HEK293 (cell line): ENCODE measurements around the gene ABHD17A.

Source experiments
- CTCF ChIA-PET: fragments of 350-600 bp; formaldehyde crosslinking; extraction: SDS; loops from one replicate; lab custom pipeline; 2021; ENCODE audit warnings: antibody characterized with exemption; lab: Yijun Ruan, JAX
- POLR2A ChIA-PET: fragments of 300-600 bp; formaldehyde crosslinking; extraction: SDS; loops from one replicate; lab custom pipeline; 2020; ENCODE audit warnings: antibody characterized with exemption, inconsistent platforms; lab: Yijun Ruan, JAX
- H3K27ac ChIP-seq: fragments of 200-500 bp; sonication (Bioruptor generic); 2 replicates; pipeline ENCODE4 v1.5.1; 2014; ENCODE audit warnings: low read depth, low read length, control low read depth, inconsistent platforms; ENCODE audit errors: extremely low read depth
- H3K36me3 ChIP-seq, 2 experiments: fragments of 200-500 bp in 1 of 2; sonication (Bioruptor generic) in 1 of 2; 1 replicate in 1 of 2; 2 replicates in 1 of 2; pipeline ENCODE4 v1.5.1; 2014 to 2017; ENCODE audit warnings: inconsistent platforms in 2 of 2, low read length in 2 of 2; ENCODE audit not compliant: control insufficient read depth in 2 of 2, insufficient read depth in 1 of 2
- H3K4me1 ChIP-seq: fragments of 200-500 bp; sonication (Bioruptor generic); 2 replicates; pipeline ENCODE4 v1.5.1; 2014; ENCODE audit warnings: mild to moderate bottlenecking, low read length, inconsistent platforms; ENCODE audit not compliant: control insufficient read depth, insufficient read depth
- H3K4me3 ChIP-seq: 2 replicates; pipeline ENCODE4 v1.5.1; 2011; ENCODE audit warnings: low read depth, mild to moderate bottlenecking, control low read depth, low read length, moderate library complexity
- H3K9me3 ChIP-seq: fragments of 200-500 bp; sonication (Bioruptor generic); 2 replicates; pipeline ENCODE4 v1.5.1; 2014; ENCODE audit warnings: low read depth, low read length, inconsistent platforms; ENCODE audit not compliant: control insufficient read depth, insufficient read depth
- BCL6B ChIP-seq: fragments of 450-650 bp; formaldehyde crosslinking; IDR thresholded peaks from 2 replicates; pipeline ENCODE4 v1.5.1; 2017; ENCODE audit warnings: missing biosample characterization, missing genetic modification characterization
- ELK4 ChIP-seq: IDR thresholded peaks from 2 replicates; pipeline ENCODE4 v1.6.1; 2011; ENCODE audit warnings: mild to moderate bottlenecking, low read depth, low read length, borderline replicate concordance
- HOXA7 ChIP-seq: sonication (generic); formaldehyde crosslinking; IDR thresholded peaks from 2 replicates; pipeline ENCODE4 v1.8.1; 2022; ENCODE audit warnings: missing genetic modification reagents, borderline replicate concordance
- KLF1 ChIP-seq: fragments of 450-650 bp; formaldehyde crosslinking; IDR thresholded peaks from 2 replicates; pipeline ENCODE4 v1.5.1; 2016; ENCODE audit warnings: missing biosample characterization, missing genetic modification characterization
- KLF17 ChIP-seq: fragments of 450-650 bp; formaldehyde crosslinking; IDR thresholded peaks from 2 replicates; pipeline ENCODE4 v1.5.1; 2016; ENCODE audit warnings: missing biosample characterization, missing genetic modification characterization
- PRDM10 ChIP-seq: fragments of 450-650 bp; formaldehyde crosslinking; IDR thresholded peaks from 2 replicates; pipeline ENCODE4 v1.5.1; 2016; ENCODE audit warnings: missing biosample characterization, missing genetic modification characterization
- SCRT1 ChIP-seq: fragments of 450-650 bp; formaldehyde crosslinking; IDR thresholded peaks from 2 replicates; pipeline ENCODE4 v1.5.1; 2016; ENCODE audit warnings: missing biosample characterization, missing genetic modification characterization, borderline replicate concordance
- SETDB1 ChIP-seq: IDR thresholded peaks from one replicate; pipeline ENCODE4 v1.6.1; 2017; ENCODE audit warnings: mild to moderate bottlenecking, low read length, moderate library complexity, mixed read lengths; ENCODE audit not compliant: insufficient read length
- TCF7L2 ChIP-seq: IDR thresholded peaks from 2 replicates; pipeline ENCODE4 v1.6.1; 2011; ENCODE audit warnings: low read depth, mild to moderate bottlenecking, inconsistent platforms, low read length, moderate library complexity, borderline replicate concordance
- ZBTB21 ChIP-seq: fragments of 450-650 bp; formaldehyde crosslinking; IDR thresholded peaks from 2 replicates; pipeline ENCODE4 v1.5.1; 2017; ENCODE audit warnings: missing biosample characterization, missing genetic modification characterization
- ZFP69B ChIP-seq: fragments of 450-650 bp; formaldehyde crosslinking; IDR thresholded peaks from 2 replicates; pipeline ENCODE4 v1.5.1; 2016; ENCODE audit warnings: missing biosample characterization, missing genetic modification characterization
- ZNF132 ChIP-seq: fragments of 450-650 bp; formaldehyde crosslinking; IDR thresholded peaks from 2 replicates; pipeline ENCODE4 v1.5.1; 2017; ENCODE audit warnings: missing biosample characterization, missing genetic modification characterization, borderline replicate concordance
- ZNF239 ChIP-seq: fragments of 450-650 bp; formaldehyde crosslinking; IDR thresholded peaks from 2 replicates; pipeline ENCODE4 v1.5.1; 2016; ENCODE audit warnings: missing biosample characterization, missing genetic modification characterization
- ZNF335 ChIP-seq: fragments of 450-650 bp; formaldehyde crosslinking; conservative IDR thresholded peaks from 2 replicates; pipeline ENCODE4 v1.5.1; 2016; ENCODE audit warnings: missing biosample characterization, missing genetic modification characterization
- ZNF37A ChIP-seq: fragments of 450-650 bp; IDR thresholded peaks from 2 replicates; pipeline ENCODE4 v1.5.1; 2018; ENCODE audit warnings: missing biosample characterization, missing genetic modification characterization
- ZNF423 ChIP-seq: fragments of 450-650 bp; formaldehyde crosslinking; IDR thresholded peaks from 2 replicates; pipeline ENCODE4 v1.5.1; 2016; ENCODE audit warnings: missing biosample characterization, missing genetic modification characterization
- ZNF510 ChIP-seq: fragments of 450-650 bp; formaldehyde crosslinking; IDR thresholded peaks from 2 replicates; pipeline ENCODE4 v1.5.1; 2018; ENCODE audit warnings: mild to moderate bottlenecking, missing genetic modification characterization, missing biosample characterization; ENCODE audit not compliant: insufficient replicate concordance
- ZNF560 ChIP-seq: fragments of 450-650 bp; formaldehyde crosslinking; IDR thresholded peaks from 2 replicates; pipeline ENCODE4 v1.5.1; 2017; ENCODE audit warnings: missing biosample characterization, missing genetic modification characterization, borderline replicate concordance
- ZNF645 ChIP-seq: fragments of 450-650 bp; formaldehyde crosslinking; IDR thresholded peaks from 2 replicates; pipeline ENCODE4; 2016; ENCODE audit warnings: missing biosample characterization, missing genetic modification characterization
- ZNF701 ChIP-seq: fragments of 450-650 bp; formaldehyde crosslinking; IDR thresholded peaks from 2 replicates; pipeline ENCODE4 v1.5.1; 2016; ENCODE audit warnings: missing biosample characterization, missing genetic modification characterization
- ZSCAN23 ChIP-seq: fragments of 450-650 bp; formaldehyde crosslinking; IDR thresholded peaks from 2 replicates; pipeline ENCODE4 v1.5.1; 2016; ENCODE audit warnings: missing biosample characterization, missing genetic modification characterization
- TF ChIP-seq, protein P1 (sequence below): fragments of 450-650 bp; formaldehyde crosslinking; IDR thresholded peaks from 2 replicates; pipeline ENCODE4 v1.5.1; 2016; ENCODE audit warnings: missing biosample characterization, missing genetic modification characterization
- TF ChIP-seq, protein P2 (sequence below): fragments of 450-650 bp; formaldehyde crosslinking; IDR thresholded peaks from 2 replicates; pipeline ENCODE4 v1.5.1; 2016; ENCODE audit warnings: missing biosample characterization, missing genetic modification characterization

The ABHD17A gene

DNA sequence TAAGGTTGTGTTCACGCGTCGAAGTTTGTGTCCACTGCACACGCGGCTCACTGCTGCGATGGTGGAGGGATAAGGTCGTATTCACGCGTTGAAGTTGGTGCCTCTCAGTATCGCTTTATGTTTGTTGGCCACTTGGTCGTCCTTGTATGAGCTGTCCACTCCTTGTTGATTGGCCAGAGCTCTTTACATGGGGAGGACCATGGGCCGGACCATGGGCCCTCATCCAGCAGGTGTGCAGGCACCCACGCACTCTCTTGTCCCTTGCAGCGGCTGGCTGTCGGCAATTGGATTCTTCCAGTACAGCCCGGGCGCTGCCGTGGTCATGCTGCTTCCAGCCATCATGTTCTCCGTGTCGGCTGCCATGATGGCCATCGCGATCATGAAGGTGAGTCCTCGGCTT is 37.5 kb upstream of the ABHD17A start (continued):
- TF ChIP-seq PRDM10 (tag by site-specific recombination), result no peak
- TF ChIP-seq TCF7L2, result no peak
- TF ChIP-seq ZNF37A (tag by site-specific recombination), result no peak
- no peak for TF ChIP-seq ELK4
- no peak for TF ChIP-seq ZNF560 (tag by site-specific recombination)
- no peak for TF ChIP-seq ZNF239 (tag by site-specific recombination)
- TF ChIP-seq SETDB1, result no peak
- no peak for TF ChIP-seq ZNF132 (tag by site-specific recombination)
- TF ChIP-seq KLF1, result no peak
- TF ChIP-seq, all 188 proteins: peak for 0

DNA sequence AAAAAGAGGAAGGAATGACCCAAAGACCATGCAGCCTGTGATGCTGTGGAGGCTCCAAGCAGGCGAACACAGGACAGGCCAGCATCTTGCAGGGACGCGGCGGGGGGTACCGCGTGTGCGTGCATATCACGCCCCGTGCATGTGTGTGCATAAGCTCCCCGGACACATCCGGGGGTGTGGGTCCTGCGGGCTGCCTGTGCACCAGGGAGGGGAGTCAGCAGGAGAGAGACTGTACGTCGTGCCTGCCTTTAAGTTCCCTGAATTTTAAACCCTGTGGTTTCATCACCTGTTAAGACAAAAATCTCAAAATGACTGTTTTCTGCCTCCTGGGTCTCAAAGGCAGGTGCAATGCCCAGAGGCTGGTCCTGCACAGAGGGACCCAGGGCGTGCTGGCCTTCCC is 36.5 kb upstream of the ABHD17A start:
- Histone ChIP-seq H3K36me3 (peaks cover 0 to 63% of the 10 kb centered on the region in 2 experiments; a peak in 2 of 3 replicates), H3K4me1 (no peaks in the 10 kb centered on the region), H3K9me3 (no peaks in the 10 kb centered on the region), H3K4me3 (no peak overlapping the region), H3K27ac (no peak overlapping the region)
- CTCF ChIA-PET, result no interaction called here
- POLR2A ChIA-PET, result no interaction called here
- TF ChIP-seq ZNF423 (tag by site-specific recombination) (no peak), ZNF510 (tag by site-specific recombination) (no peak), ZNF701 (tag by site-specific recombination) (no peak), BCL6B (no peak), ZBTB21 (tag by site-specific recombination) (no peak), ZNF132 (tag by site-specific recombination) (no peak), ZSCAN23 (tag by site-specific recombination) (no peak)

- Histone ChIP-seq H3K9me3 (no peaks in the 10 kb centered on the region), H3K4me1 (no peaks in the 10 kb centered on the region), H3K27ac (no peak overlapping the region), H3K36me3 (peaks cover 0 to 63% of the 10 kb centered on the region in 2 experiments; a peak in 2 of 3 replicates), H3K4me3 (no peak overlapping the region)
- ChIA-PET CTCF (no interaction called here), POLR2A (interaction anchor here (0.5 kb wide), 1 partner anchor 61 kb away, joined by 5 read pairs; no protein-coding TSS in a partner anchor)
- TF ChIP-seq, protein P1, sequence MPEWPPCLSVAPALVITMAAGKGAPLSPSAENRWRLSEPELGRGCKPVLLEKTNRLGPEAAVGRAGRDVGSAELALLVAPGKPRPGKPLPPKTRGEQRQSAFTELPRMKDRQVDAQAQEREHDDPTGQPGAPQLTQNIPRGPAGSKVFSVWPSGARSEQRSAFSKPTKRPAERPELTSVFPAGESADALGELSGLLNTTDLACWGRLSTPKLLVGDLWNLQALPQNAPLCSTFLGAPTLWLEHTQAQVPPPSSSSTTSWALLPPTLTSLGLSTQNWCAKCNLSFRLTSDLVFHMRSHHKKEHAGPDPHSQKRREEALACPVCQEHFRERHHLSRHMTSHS (tag by site-specific recombination), result no peak
- TF ChIP-seq ZNF335 (tag by site-specific recombination) (no peak), KLF17 (tag by site-specific recombination) (no peak), SCRT1 (tag by site-specific recombination) (no peak), ZFP69B (peak; percentile 50), HOXA7 (no peak), ZNF645 (tag by site-specific recombination) (no peak)
- TF ChIP-seq, protein P2, sequence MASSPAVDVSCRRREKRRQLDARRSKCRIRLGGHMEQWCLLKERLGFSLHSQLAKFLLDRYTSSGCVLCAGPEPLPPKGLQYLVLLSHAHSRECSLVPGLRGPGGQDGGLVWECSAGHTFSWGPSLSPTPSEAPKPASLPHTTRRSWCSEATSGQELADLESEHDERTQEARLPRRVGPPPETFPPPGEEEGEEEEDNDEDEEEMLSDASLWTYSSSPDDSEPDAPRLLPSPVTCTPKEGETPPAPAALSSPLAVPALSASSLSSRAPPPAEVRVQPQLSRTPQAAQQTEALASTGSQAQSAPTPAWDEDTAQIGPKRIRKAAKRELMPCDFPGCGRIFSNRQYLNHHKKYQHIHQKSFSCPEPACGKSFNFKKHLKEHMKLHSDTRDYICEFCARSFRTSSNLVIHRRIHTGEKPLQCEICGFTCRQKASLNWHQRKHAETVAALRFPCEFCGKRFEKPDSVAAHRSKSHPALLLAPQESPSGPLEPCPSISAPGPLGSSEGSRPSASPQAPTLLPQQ (tag by site-specific recombination), result peak; percentile 77
These were observed 36.0 kb upstream of the ABHD17A start for GRCh38 chr19:1921326-1921725.
